Activated naive CD4-positive, alpha-beta T cell (primary cell): ENCODE results near the gene OVOL1.
"Not testable (repeated sequence)": the region's sequence is repeated elsewhere in the genome, so short reads cannot be mapped to it uniquely, and the experiment has no call there.

ENCODE experiments used
- DNase-seq, 4 experiments: peaks; one replicate each; lab custom pipeline; 2025; lab: John Stamatoyannopoulos, UW

OVOL1 gene

DNA sequence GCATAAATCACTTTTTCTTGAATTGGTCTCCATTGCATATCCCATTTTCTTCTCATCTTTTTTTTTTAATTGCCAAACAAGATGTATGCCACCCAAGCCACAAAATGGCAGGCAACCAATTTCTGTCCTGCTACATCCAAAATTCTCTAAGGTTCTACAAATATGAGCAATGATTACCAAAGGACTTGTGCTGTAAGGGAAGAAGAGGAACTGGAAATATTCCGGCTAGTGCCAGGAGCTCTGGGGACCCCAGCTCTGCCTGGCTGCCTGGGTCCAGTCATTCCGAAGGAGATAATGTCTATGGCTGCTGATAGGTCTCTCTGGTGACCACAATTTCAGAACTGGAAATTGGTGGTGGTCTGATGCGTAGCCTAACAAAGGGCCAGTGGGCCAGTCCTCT, 29.8 kb downstream of the OVOL1 start:
- no peak for DNase-seq

DNA sequence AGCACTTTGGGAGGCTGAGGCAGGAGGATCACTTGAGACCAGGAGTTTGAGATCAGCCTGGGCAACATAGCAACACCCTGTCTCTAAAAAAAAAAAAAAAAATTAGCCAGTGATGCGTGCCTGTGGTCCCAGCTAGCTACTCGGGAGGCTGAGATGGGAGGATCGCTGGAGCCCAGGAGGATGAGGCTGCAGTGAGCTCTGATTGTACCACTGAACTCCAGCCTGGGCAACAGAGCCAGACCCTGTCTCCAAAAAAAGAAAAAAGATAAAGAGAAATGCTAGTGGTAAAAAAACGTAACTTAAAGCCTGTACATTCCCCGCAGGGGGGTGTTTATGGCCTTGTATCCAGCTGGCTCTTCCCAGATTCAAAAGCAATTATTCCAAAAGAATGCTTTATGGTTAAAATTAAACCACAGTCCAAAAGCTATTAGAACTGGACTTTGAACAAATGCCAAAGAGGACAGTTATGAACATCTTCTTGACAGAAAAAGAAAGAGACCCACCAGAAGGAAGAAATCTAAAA, 30.5 kb downstream of the OVOL1 start:
- no peak for DNase-seq

- DNase-seq: peak; percentile 88 to 96 (median 95)
Observed at GRCh38 chr11:65817835-65818680, 31.2 kb downstream of the OVOL1 start.

- no peak for DNase-seq
Observed at GRCh38 chr11:65821107-65821506, 34.2 kb downstream of the OVOL1 start.

DNA sequence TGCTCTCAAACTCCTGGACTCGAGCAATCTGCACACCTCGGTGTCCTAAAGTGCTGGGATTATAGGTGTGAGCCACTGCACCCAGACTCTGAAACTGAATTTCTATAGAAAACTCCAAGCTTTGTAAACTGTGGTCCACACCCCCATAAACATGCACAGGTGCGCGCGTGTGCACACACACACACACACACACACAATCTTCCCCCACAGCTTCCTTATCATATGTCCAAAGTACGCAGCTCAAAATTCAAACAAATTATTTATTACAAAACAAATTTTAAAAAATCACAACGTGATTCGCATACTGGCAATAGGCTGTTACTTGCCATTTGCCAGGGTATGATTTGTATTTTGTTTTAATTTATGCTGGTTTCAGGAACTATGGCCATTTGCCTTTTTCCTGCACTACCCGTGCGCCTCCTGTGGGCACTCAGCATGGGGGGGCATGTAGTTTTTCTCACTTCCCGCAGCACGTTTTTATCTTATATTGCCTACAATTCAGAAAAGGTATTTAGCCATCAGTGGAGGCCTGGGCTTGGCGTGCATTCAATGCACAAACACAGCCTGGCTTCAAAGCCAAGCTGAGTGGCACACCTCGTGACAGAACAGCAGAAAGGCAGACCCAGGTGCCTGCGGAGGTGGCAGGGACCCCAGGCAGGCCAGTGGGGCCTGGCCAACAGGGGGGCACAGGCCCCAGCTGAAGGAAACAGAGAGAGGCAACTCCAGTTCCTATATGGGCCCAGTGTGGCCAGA, 36.1 kb downstream of the OVOL1 start:
- DNase-seq: no peak

- no peak for DNase-seq
Observed at GRCh38 chr11:65826984-65827735, 40.3 kb downstream of the OVOL1 start.

- DNase-seq: no peak
Observed at GRCh38 chr11:65829459-65829858, 42.6 kb downstream of the OVOL1 start.

DNA sequence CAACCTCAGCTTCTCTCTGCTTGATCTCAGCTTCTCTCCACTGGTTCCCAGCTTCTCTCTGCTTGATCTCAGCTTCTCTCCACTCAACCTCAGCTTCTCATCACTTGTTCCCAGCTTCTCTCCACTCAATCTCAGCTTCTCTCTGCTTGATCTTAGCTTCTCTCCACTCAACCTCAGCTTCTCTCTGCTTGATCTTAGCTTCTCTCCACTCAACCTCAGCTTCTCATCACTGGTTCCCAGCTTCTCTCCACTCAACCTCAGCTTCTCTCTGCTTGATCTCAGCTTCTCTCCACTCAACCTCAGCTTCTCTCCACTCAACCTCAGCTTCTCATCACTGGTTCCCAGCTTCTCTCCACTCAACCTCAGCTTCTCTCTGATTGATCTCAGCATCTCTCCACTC, 45.4 kb downstream of the OVOL1 start:
- DNase-seq: not testable (repeated sequence)

GRCh38 chr11:65833297-65834030, 46.6 kb downstream of the OVOL1 start, which contains the start of gene SNX32:
Gene SNX32 (plus strand): TSS chr11:65833963. CDS start chr11:65834066, 103 bp downstream.
- DNase-seq: peak; percentile 79 to 92 (median 86)

GRCh38 chr11:65834202-65834601, 47.3 kb downstream of the OVOL1 start:
- DNase-seq: no peak

- DNase-seq: no peak
Observed at GRCh38 chr11:65842144-65842543, 55.3 kb downstream of the OVOL1 start.

GRCh38 chr11:65843811-65844210, 56.9 kb downstream of the OVOL1 start:
- no peak for DNase-seq

GRCh38 chr11:65844231-65844872, 57.5 kb downstream of the OVOL1 start:
- no peak for DNase-seq
